Mucosa of rectum (tissue), 2 donors: ENCODE measurements around the gene VAV3.

Source experiments
- H3K27ac ChIP-seq, 2 donors: one replicate each; pipeline ENCODE4 v1.7.0; 2013; ENCODE audit warnings: inconsistent platforms in 2 of 2, low read depth in 2 of 2, low read length in 2 of 2
- H3K27me3 ChIP-seq, 2 donors: one replicate each; pipeline ENCODE4 v1.7.0; 2013; ENCODE audit warnings: low read length in 2 of 2; ENCODE audit not compliant: control insufficient read depth in 2 of 2, insufficient read depth in 2 of 2
- H3K36me3 ChIP-seq, 2 donors: one replicate each; pipeline ENCODE4 v1.7.0; 2013; ENCODE audit warnings: low read length in 2 of 2; ENCODE audit not compliant: control insufficient read depth in 2 of 2, insufficient read depth in 2 of 2
- H3K4me1 ChIP-seq, 2 donors: one replicate each; pipeline ENCODE4 v1.7.0; 2013; ENCODE audit warnings: low read length in 2 of 2, mild to moderate bottlenecking in 1 of 2; ENCODE audit not compliant: control insufficient read depth in 2 of 2, insufficient read depth in 2 of 2
- H3K4me3 ChIP-seq, 2 donors: one replicate each; pipeline ENCODE4 v1.7.0; 2013; ENCODE audit warnings: low read length in 2 of 2
- H3K9ac ChIP-seq, 2 donors: one replicate each; pipeline ENCODE4 v1.7.0; 2013; ENCODE audit warnings: low read length in 2 of 2, low read depth in 1 of 2, mild to moderate bottlenecking in 1 of 2
- H3K9me3 ChIP-seq, 2 donors: one replicate each; pipeline ENCODE4 v1.7.0; 2013; ENCODE audit warnings: low read length in 2 of 2; ENCODE audit not compliant: control insufficient read depth in 2 of 2
- donor health status: healthy.
- donor health status: Normal muscosa, but diverticular disease.

VAV3 gene

GRCh38 chr1:107777664-107778047 is 187.3 kb downstream of the VAV3 start:
- H3K4me1 ChIP-seq: peaks cover 0 to 6% of the 10 kb centered on the region in 2 donors
- H3K4me3 ChIP-seq: no peak overlapping the region
- H3K9me3 ChIP-seq: no peaks in the 10 kb centered on the region
- no peak overlapping the region for H3K9ac ChIP-seq
- H3K27me3 ChIP-seq: no peaks in the 10 kb centered on the region
- no peak overlapping the region for H3K27ac ChIP-seq
- no peaks in the 10 kb centered on the region for H3K36me3 ChIP-seq

GRCh38 chr1:107776900-107777663 is 187.9 kb downstream of the VAV3 start:
- Histone ChIP-seq H3K4me3 (no peak overlapping the region), H3K4me1 (peaks cover 0 to 6% of the 10 kb centered on the region in 2 donors), H3K9me3 (no peaks in the 10 kb centered on the region), H3K36me3 (no peaks in the 10 kb centered on the region), H3K27me3 (no peaks in the 10 kb centered on the region), H3K9ac (no peak overlapping the region), H3K27ac (no peak overlapping the region)

GRCh38 chr1:107771377-107771776 is 193.6 kb downstream of the VAV3 start:
- peaks cover 0 to 4% of the 10 kb centered on the region in 2 donors for H3K4me1 ChIP-seq
- H3K27me3 ChIP-seq: no peaks in the 10 kb centered on the region
- H3K4me3 ChIP-seq: no peak overlapping the region
- no peaks in the 10 kb centered on the region for H3K9me3 ChIP-seq
- H3K27ac ChIP-seq: no peak overlapping the region
- no peak overlapping the region for H3K9ac ChIP-seq
- no peaks in the 10 kb centered on the region for H3K36me3 ChIP-seq

GRCh38 chr1:107767156-107767582 is 197.8 kb downstream of the VAV3 start:
- no peaks in the 10 kb centered on the region for H3K9me3 ChIP-seq
- no peaks in the 10 kb centered on the region for H3K36me3 ChIP-seq
- no peak overlapping the region for H3K27ac ChIP-seq
- no peaks in the 10 kb centered on the region for H3K27me3 ChIP-seq
- H3K4me1 ChIP-seq: no peaks in the 10 kb centered on the region
- no peak overlapping the region for H3K4me3 ChIP-seq
- no peak overlapping the region for H3K9ac ChIP-seq

- Histone ChIP-seq H3K36me3 (no peaks in the 10 kb centered on the region), H3K4me1 (no peaks in the 10 kb centered on the region), H3K4me3 (no peak overlapping the region), H3K9me3 (no peaks in the 10 kb centered on the region), H3K27ac (no peak overlapping the region), H3K27me3 (no peaks in the 10 kb centered on the region), H3K9ac (no peak overlapping the region)
These were observed 198.4 kb downstream of the VAV3 start for GRCh38 chr1:107766533-107766932.

GRCh38 chr1:107762751-107763390 is 202.1 kb downstream of the VAV3 start:
- H3K9ac ChIP-seq: no peak overlapping the region
- no peak overlapping the region for H3K4me3 ChIP-seq
- H3K27ac ChIP-seq: no peak overlapping the region
- no peaks in the 10 kb centered on the region for H3K36me3 ChIP-seq
- no peaks in the 10 kb centered on the region for H3K4me1 ChIP-seq
- H3K27me3 ChIP-seq: no peaks in the 10 kb centered on the region
- H3K9me3 ChIP-seq: no peaks in the 10 kb centered on the region

GRCh38 chr1:107760065-107760464 is 204.9 kb downstream of the VAV3 start:
- Histone ChIP-seq H3K27ac (no peak overlapping the region), H3K4me1 (no peaks in the 10 kb centered on the region), H3K9me3 (no peaks in the 10 kb centered on the region), H3K9ac (no peak overlapping the region), H3K36me3 (no peaks in the 10 kb centered on the region), H3K27me3 (no peaks in the 10 kb centered on the region), H3K4me3 (no peak overlapping the region)

- Histone ChIP-seq H3K9me3 (no peaks in the 10 kb centered on the region), H3K4me3 (no peak overlapping the region), H3K36me3 (no peaks in the 10 kb centered on the region), H3K4me1 (no peaks in the 10 kb centered on the region), H3K9ac (no peak overlapping the region), H3K27ac (no peak overlapping the region), H3K27me3 (no peaks in the 10 kb centered on the region)
These were observed 214.5 kb downstream of the VAV3 start for GRCh38 chr1:107750364-107750959.

- no peak overlapping the region for H3K4me3 ChIP-seq
- H3K4me1 ChIP-seq: no peaks in the 10 kb centered on the region
- no peaks in the 10 kb centered on the region for H3K9me3 ChIP-seq
- no peaks in the 10 kb centered on the region for H3K36me3 ChIP-seq
- H3K27me3 ChIP-seq: no peaks in the 10 kb centered on the region
- H3K9ac ChIP-seq: no peak overlapping the region
- H3K27ac ChIP-seq: no peak overlapping the region
These were observed 216.4 kb downstream of the VAV3 start for GRCh38 chr1:107748531-107748930.

- Histone ChIP-seq H3K4me3 (no peak overlapping the region), H3K4me1 (peaks cover 0 to 5% of the 10 kb centered on the region in 2 donors), H3K36me3 (no peaks in the 10 kb centered on the region), H3K9ac (no peak overlapping the region), H3K27me3 (no peaks in the 10 kb centered on the region), H3K27ac (no peak overlapping the region), H3K9me3 (no peaks in the 10 kb centered on the region)
These were observed 223.7 kb downstream of the VAV3 start for GRCh38 chr1:107741242-107741641.
